ENCODE data around the gene AMTN. TPM values are rescaled to one million over a fixed set of nuclear protein-coding genes. Genes with fewer than 3 reads are reported as not detected.
"Not testable (repeated sequence)": the region's sequence is repeated elsewhere in the genome, so short reads cannot be mapped to it uniquely, and the experiment has no call there.

AMTN gene
- total RNA-seq: not detected in 2 replicates

DNA sequence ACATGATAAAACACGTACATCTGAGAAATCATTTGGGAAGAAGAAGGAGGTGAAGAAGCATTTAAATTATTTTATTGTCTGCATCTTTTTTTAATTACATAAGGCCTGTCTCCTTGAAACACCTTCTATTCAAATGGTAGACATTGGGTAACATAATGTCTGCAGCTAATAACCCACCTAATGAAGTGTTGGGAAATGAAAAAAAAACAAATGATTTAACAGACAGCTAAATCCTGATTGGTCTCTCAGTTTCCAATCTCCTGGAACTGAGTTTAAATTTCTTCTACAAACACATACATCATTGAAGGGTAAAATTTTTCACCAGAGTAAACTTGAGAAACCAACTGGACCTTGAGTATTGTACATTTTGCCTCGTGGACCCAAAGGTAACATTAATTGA is at the start of gene AMTN:
TSS of gene AMTN (plus strand) at position 301 of the 400 bp plus-strand sequence. CDS start 209 bp downstream, outside the sequence.
- DNase-seq (ENCODE audit: low read depth): no peak

GRCh38 chr4:70471897-70472296 is 46.5 kb upstream of the AMTN start, which contains the start of gene MUC7:
Gene MUC7, plus strand, starts transcription at chr4:70472197. Its CDS starts 1,825 bp downstream, at chr4:70474022.
- DNase-seq (ENCODE audit: low read depth): peak; percentile 0

DNA sequence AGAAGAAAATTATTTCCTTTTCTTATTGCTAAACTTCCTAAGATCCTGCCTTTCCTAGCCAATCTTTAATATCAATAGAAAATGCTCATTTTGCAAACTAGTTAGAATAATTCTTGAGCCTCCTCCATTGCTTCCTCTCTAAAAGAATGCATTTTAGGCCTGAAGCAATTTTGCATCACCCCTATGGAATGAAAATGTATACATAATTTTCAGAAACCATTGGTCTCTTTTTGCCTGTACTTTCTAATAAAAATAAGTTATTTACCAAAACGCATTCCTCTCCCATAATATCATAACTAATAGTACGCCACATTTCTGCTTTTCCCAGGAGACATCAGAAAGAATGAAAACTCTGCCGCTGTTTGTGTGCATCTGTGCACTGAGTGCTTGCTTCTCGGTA is 44.7 kb upstream of the AMTN start:
- no peak for DNase-seq (ENCODE audit: low read depth)

GRCh38 chr4:70488748-70489147 is 29.6 kb upstream of the AMTN start:
- no peak for DNase-seq (ENCODE audit: low read depth)

DNA sequence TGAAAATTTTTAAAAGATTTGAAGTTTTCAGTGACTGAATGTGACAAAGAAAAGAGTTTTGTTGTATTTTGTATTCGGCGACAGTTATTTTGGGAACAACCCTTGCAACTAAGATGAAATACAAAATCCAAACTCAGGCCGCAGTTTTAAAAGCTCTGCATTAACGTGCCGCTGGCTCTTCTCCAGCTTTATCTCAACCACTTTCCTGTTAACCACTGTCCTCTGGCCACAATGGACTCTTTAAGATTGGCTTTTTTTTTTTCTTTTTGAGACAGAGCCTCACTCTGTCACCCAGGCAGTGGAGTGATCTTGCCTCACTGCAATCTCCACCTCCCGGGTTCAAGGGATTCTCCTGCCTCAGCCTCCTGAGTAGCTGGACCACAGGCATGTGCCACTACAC is 22.1 kb upstream of the AMTN start:
- DNase-seq (ENCODE audit: low read depth): no peak

- DNase-seq (ENCODE audit: low read depth): peak; percentile 16
Observed at GRCh38 chr4:70501838-70502237, 16.5 kb upstream of the AMTN start.

DNA sequence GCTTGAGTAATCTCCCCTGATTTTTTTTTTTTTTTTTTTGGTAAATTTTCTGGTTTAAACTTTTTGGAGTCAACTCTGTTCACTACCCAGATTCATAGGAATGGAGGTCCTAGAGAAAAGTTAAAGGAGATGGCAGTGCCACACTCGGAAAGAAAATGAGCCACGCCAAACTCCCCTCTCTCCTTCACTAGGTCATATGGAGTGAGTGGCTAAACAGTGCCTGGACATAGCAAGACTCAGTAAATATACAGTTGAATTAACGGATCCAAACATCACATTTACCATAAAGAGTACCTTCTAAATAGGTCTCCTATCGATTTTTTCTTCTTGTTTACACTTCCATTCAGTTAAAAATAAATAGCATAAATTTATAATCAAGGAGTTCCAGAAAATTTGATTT is 13.6 kb upstream of the AMTN start:
- DNase-seq (ENCODE audit: low read depth): no peak

- peak; percentile 34 for DNase-seq (ENCODE audit: low read depth)
Observed at GRCh38 chr4:70505151-70505748, 13.1 kb upstream of the AMTN start.

DNA sequence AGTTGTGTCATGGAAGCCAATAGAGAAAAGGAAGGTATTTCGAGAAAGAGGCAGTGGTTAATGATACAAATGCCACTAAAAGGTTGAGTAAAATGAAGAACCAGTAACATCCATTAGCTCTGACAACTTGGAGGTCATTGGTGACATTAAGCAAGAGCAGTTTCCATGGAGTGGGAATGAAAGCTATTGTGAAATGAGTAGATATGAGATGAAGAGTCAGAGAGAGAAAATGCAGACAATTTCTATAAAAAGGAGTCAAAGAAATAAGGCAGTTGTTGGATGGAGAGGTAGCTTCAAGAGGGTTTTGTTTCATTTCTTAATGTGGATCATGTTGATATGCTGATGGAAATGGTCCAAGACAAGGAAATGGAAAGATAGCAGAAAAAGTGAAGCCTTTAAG is 9.6 kb upstream of the AMTN start:
- DNase-seq (ENCODE audit: low read depth): no peak

GRCh38 chr4:70511365-70511764 is 7.0 kb upstream of the AMTN start:
- DNase-seq (ENCODE audit: low read depth): no peak

GRCh38 chr4:70515367-70516250 is 2.8 kb upstream of the AMTN start:
- no peak for DNase-seq (ENCODE audit: low read depth)

DNA sequence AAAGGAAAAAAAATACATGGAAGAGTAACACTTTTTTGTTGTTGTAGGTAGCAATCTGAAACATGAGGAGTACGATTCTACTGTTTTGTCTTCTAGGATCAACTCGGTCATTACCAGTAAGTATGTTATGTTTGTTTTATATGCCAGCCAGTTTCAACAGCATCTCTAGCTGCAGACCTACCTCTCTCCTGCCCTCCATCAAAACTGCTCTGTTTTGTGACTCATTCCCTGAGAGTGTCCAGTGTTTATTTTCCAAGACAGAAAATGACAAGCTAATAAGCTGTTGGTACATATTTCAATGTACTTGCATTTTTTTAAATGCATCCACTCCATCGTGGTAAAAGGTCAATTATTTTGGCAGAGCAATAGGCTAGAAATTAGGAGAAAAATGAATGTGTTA is 347 bp downstream of the AMTN start:
- DNase-seq (ENCODE audit: low read depth): peak; percentile 22

- DNase-seq (ENCODE audit: low read depth): no peak
Observed at GRCh38 chr4:70522626-70523025, 4.3 kb downstream of the AMTN start.

DNA sequence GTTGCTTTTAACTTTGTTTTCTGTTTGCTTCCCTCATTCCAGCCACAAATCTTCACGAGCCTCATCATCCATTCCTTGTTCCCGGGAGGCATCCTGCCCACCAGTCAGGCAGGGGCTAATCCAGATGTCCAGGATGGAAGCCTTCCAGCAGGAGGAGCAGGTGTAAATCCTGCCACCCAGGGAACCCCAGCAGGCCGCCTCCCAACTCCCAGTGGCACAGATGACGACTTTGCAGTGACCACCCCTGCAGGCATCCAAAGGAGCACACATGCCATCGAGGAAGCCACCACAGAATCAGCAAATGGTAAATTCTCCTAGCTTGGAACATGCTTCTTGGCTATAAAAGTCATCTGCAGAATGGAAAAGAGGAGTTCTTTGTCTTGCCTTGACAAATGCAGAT is 12.6 kb downstream of the AMTN start:
- no peak for DNase-seq (ENCODE audit: low read depth)

- peak; percentile 4 for DNase-seq (ENCODE audit: low read depth)
Observed at GRCh38 chr4:70531981-70532380, 13.6 kb downstream of the AMTN start.

DNA sequence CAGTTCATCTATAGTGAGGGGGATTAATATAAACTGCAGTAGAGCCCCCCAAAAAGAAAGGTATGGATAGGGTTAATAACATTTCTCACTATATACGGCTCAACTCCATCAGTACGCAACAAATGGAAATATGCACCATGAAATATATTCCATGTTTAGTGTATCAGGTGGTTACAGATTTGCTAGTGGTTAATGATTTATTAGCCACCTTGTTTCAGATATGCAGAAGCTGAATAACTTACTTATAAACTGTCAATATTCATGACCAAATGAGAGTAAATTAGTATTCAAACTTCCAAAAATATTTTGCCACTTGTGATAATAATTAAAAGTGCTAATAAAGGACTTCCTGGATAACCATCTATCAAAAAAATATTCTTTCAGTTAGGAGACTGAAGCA is 14.8 kb downstream of the AMTN start:
- DNase-seq (ENCODE audit: low read depth): peak; percentile 41

DNA sequence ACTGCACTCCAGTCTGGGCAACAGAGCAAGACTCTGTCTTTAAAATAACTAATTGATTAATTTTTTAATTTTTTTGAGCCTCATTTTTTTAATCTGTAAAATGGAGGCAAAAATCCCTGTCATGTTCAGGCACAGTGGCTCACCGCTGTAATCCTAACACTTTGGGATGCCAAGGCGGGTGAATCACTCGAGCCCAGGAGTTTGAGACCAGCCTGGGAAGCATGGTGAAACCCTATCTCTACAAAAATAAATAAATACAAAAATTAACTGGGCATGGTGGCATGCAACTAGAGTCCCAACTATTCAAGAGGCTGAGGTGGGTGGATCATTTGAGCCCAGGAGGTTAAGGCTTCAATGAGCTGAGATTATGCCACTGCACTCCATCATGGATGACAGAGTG is 15.4 kb downstream of the AMTN start:
- DNase-seq (ENCODE audit: low read depth): no peak

DNA sequence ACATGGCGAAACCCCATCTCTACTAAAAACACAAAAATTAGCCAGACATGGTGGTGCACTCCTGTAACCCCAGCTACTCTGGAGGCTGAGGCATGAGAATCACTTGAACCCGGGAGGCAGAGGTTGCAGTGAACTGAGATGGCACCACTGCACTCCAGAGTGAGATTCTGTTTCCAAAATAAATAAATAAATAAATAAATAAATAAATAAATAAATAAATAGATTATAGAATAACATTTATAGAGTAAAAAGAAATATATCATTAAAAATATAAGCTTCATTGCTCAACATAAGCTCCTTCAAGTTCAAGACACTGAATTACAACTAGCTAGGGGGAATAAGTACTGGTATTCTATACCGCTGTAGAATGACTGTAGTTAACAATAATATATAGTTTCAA is 16.5 kb downstream of the AMTN start:
- DNase-seq (ENCODE audit: low read depth): not testable (repeated sequence)

GRCh38 chr4:70538869-70539268 is 20.5 kb downstream of the AMTN start:
- DNase-seq (ENCODE audit: low read depth): no peak

- peak; percentile 31 for DNase-seq (ENCODE audit: low read depth)
Observed at GRCh38 chr4:70544279-70544868, 26.0 kb downstream of the AMTN start.

- no peak for DNase-seq (ENCODE audit: low read depth)
Observed at GRCh38 chr4:70556856-70557255, 38.5 kb downstream of the AMTN start.

DNA sequence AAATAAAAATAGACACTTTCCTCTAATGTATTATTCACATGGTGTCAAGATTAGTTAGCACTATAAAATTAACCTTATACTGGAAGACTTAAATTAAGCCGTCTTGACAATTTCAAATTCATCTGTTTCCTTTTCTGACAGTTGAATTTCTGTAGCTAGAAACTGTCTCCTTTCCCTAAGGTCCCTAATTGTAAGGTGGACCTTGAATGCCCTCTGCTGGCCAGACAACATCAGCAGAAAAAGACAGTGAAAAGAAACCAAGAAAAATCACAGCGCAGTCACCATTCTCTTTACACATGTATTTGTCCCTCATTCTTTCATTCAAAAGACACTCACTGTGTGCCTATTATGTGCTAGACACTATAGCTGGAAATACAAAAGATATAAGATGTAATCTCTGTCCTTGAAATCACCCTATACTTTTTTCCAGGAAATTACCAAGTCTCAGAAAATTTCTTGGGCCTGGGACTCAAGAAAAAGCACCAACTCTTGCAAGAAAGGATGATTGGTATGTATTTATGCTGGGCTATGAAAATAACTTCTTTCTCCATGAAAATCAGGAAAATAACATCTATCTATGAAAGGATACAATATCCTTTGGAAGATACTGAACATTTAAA is 41.0 kb downstream of the AMTN start:
- DNase-seq (ENCODE audit: low read depth): peak; percentile 47
